Measurements from ENCODE around the gene UGT2B11. TPM values are rescaled to one million over a fixed set of nuclear protein-coding genes. Genes with fewer than 3 reads are reported as not detected.
"Not testable (repeated sequence)": the region's sequence is repeated elsewhere in the genome, so short reads cannot be mapped to it uniquely, and the experiment has no call there.

The UGT2B11 gene
- total RNA-seq, result under 1 TPM; 0.12 to 0.50 TPM
- long read RNA-seq, result 0 reads

- DNase-seq (no peak), ATAC-seq (no peak)
- intact Hi-C loops (cut with DNase I, micrococcal nuclease), result no loop called here
Observed at GRCh38 chr4:69214716-69215115, at the start of gene UGT2B11. Gene UGT2B11, minus strand, starts transcription at chr4:69214748. Its CDS starts 26 bp downstream, at chr4:69214722.

- ATAC-seq; DNase-seq; intact Hi-C loops (cut with DNase I, micrococcal nuclease): not testable (repeated sequence)
Observed at GRCh38 chr4:69253147-69253772, 38.7 kb upstream of the UGT2B11 start.

GRCh38 chr4:69250884-69251283, 36.3 kb upstream of the UGT2B11 start:
- DNase-seq; ATAC-seq; intact Hi-C loops (cut with DNase I, micrococcal nuclease): not testable (repeated sequence)

DNA sequence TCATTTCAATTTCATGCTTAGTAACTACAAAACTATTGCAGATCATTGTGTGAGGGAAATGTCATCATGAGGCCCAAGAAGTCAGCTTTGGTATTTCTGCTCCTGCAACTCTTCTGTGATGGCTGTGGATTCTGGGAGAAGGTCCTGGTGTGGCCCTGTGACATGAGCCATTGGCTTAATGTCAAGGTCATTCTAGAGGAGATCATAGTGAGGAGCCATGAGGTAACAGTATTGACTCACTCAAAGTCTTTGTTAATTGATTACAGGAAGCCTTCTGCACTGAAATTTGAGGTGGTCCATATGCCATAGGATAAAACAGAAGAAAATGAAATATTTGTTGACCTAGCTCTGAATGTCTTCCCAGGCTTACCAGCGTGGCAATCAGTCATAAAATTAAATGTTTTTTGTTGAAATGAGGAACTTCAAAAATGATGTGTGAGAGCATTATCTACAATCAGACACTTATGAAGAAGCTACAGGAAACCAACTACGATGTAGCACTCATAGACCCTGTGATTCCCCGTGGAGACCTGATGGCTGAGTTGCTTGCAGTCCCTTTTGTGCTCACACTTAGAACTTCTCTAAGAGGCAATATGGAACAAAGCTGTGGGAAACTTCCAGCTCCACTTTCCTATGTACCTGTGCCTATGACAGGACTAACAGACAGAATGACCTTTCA, 28.2 kb upstream of the UGT2B11 start:
- not testable (repeated sequence) for DNase-seq, ATAC-seq
- intact Hi-C loops (cut with DNase I, micrococcal nuclease), result loop anchor here in 1 of 2 donors (5.0 kb wide), 1 partner anchor 65 kb away; no protein-coding TSS in a partner anchor

DNA sequence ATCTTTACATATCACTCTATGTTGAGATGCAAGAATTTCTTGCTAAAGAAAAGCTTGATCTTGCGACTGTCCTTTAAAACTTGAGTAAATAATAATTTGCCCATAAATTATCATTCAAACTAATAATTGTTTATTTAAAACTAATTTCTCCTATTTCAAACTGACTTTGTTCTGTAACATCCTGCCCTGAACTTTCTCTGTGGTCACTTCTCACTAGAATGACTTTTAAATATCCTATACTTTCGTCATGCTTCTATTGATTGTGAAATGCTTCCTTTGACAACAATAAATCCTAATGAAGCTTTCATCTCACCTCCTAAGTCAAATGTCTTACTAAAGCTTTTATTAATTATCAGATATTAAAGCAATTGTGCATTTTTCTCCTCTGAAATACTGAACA, 27.2 kb upstream of the UGT2B11 start:
- intact Hi-C loops (cut with DNase I, micrococcal nuclease), result loop anchor here in 1 of 2 donors (5.0 kb wide), 1 partner anchor 66 kb away; no protein-coding TSS in a partner anchor
- not testable (repeated sequence) for ATAC-seq, DNase-seq

- intact Hi-C loops (cut with DNase I, micrococcal nuclease), result loop anchor here in 1 of 2 donors (5.0 kb wide), 1 partner anchor 67 kb away; no protein-coding TSS in a partner anchor
- ATAC-seq, DNase-seq: not testable (repeated sequence)
Observed at GRCh38 chr4:69240787-69241186, 26.2 kb upstream of the UGT2B11 start.

GRCh38 chr4:69239557-69240168, 25.1 kb upstream of the UGT2B11 start:
- peak; percentile 93 for ATAC-seq
- intact Hi-C loops (cut with DNase I, micrococcal nuclease), result loop anchor here in 1 of 2 donors (5.0 kb wide), 1 partner anchor 68 kb away; no protein-coding TSS in a partner anchor
- DNase-seq, result peak in 1 of 2 donors; percentile 32

DNA sequence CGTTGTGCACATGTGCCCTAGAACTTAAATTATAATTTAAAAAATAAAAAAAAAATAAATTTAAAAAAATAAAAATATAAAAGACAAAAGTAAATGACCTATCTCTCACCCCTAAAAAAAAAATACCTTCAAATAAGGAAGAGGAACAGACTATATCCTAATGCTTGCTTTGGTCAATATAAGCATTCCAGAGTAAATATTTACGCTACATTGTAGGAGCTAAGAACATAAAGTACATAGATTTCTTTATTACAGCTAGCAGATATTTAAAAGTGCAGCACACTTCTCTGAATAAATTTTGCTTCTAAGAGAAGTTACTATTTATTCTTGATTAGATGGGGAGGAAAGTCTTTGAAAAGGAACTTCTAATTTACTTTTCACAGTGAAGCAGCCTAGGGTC, 24.5 kb upstream of the UGT2B11 start:
- intact Hi-C loops (cut with DNase I, micrococcal nuclease), result no loop called here
- DNase-seq, result no peak
- peak; percentile 70 for ATAC-seq

GRCh38 chr4:69224891-69225290, 10.3 kb upstream of the UGT2B11 start:
- no peak for DNase-seq
- ATAC-seq, result no peak
- intact Hi-C loops (cut with DNase I, micrococcal nuclease), result no loop called here

DNA sequence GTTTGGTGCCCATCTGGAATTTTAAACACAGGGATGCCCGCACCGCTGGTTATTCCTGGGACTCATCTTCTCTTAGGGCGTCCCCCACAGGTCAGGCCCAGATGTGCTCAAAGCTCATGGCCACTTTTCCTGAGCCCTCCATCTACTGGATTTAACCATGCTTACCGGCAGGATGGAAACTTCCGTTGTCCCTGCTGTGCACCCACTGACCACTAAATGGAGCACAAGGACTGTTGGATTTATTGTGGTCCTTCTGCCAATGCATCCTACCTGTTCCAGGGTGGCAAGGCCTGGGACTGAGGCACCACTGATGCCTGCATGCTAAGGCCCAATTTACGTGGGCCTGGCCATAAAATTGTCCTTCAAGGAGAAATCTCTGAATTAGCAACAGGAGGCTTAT, 8.7 kb upstream of the UGT2B11 start:
- ATAC-seq; DNase-seq; intact Hi-C loops (cut with DNase I, micrococcal nuclease): not testable (repeated sequence)

- intact Hi-C loops (cut with DNase I, micrococcal nuclease); ATAC-seq: not testable (repeated sequence)
Observed at GRCh38 chr4:69218491-69218890, 3.9 kb upstream of the UGT2B11 start.

GRCh38 chr4:69210911-69211310, 3.6 kb downstream of the UGT2B11 start:
- DNase-seq (no peak), ATAC-seq (no peak)
- intact Hi-C loops (cut with DNase I, micrococcal nuclease), result no loop called here

More at GRCh38 chr4:69218491-69218890, 3.9 kb upstream of the UGT2B11 start:
- not testable (repeated sequence) for DNase-seq

GRCh38 chr4:69198506-69198905, 16.0 kb downstream of the UGT2B11 start:
- DNase-seq; intact Hi-C loops (cut with DNase I, micrococcal nuclease); ATAC-seq: not testable (repeated sequence)

GRCh38 chr4:69196209-69196965, 18.2 kb downstream of the UGT2B11 start:
- DNase-seq, result no peak
- intact Hi-C loops (cut with DNase I, micrococcal nuclease), result no loop called here
- ATAC-seq, result no peak

DNA sequence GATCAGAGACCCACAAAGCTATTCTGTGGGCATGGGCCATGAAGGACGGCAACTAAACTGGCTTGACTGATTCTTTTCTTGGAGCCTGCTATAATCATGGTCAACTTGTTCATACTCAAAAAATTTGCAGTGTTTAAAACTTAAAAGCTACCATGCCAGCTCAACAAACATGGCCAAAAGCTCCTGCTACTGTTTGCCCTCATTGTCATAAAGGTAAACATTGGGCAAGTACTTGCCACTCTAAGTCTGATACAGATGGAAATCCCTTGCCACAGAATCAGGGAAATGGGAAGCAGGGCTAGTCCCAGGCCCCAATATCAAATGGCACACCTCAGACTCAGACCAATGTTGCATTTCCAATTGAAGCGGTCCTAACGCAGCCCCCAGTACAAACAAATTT, 20.4 kb downstream of the UGT2B11 start:
- DNase-seq (no peak), ATAC-seq (no peak)
- intact Hi-C loops (cut with DNase I, micrococcal nuclease), result no loop called here

GRCh38 chr4:69191905-69192304, 22.6 kb downstream of the UGT2B11 start:
- ATAC-seq; DNase-seq; intact Hi-C loops (cut with DNase I, micrococcal nuclease): not testable (repeated sequence)

DNA sequence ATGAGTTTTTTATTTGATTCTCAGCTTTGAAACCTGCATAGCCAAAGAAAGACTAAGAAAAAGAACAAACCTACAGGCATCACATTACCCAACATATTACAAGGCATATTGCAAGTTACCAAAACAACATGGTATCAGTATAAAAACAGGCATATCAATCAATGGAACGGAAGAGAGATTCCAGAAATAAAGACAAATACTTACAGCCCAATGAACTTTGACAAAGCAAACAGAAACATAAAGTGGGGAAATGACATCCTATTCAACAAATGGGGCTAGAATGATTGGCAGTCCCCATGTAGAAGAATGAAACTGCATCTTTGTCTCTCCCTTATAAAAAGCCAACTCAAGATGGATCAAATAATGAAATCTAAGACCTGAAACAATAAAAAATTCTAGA, 23.9 kb downstream of the UGT2B11 start:
- DNase-seq; intact Hi-C loops (cut with DNase I, micrococcal nuclease); ATAC-seq: not testable (repeated sequence)

GRCh38 chr4:69181519-69182169, 32.9 kb downstream of the UGT2B11 start:
- ATAC-seq; intact Hi-C loops (cut with DNase I, micrococcal nuclease); DNase-seq: not testable (repeated sequence)
